Measurements from ENCODE around the gene SLC5A4.

SLC5A4 gene

DNA sequence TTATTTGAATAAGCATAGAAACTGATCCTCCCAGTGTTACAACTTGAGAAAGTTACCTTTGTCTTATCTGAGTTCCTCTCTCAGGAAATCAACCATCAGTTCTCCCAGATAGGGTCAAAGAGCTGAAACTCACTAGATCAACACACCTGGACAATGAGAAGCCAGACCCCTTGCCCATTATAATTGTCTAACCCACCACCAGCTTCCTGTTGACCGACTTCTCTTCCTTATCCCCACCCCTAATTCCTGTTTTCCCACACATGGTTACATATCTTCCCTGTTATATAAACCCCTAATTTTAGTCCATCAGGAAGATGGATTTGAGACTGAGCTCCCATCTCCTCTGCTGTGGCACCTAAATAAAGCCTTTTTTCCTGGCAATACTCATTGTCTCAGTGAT, 6.9 kb downstream of the SLC5A4 start:
- DNase-seq (ENCODE audit: low read depth), result no peak
- TF ChIP-seq, protein P1, sequence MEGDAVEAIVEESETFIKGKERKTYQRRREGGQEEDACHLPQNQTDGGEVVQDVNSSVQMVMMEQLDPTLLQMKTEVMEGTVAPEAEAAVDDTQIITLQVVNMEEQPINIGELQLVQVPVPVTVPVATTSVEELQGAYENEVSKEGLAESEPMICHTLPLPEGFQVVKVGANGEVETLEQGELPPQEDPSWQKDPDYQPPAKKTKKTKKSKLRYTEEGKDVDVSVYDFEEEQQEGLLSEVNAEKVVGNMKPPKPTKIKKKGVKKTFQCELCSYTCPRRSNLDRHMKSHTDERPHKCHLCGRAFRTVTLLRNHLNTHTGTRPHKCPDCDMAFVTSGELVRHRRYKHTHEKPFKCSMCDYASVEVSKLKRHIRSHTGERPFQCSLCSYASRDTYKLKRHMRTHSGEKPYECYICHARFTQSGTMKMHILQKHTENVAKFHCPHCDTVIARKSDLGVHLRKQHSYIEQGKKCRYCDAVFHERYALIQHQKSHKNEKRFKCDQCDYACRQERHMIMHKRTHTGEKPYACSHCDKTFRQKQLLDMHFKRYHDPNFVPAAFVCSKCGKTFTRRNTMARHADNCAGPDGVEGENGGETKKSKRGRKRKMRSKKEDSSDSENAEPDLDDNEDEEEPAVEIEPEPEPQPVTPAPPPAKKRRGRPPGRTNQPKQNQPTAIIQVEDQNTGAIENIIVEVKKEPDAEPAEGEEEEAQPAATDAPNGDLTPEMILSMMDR (conservative IDR thresholded peaks at IDR 0.05; ENCODE audit: low read length), result no peak
- no peak overlapping the region for H3K4me3 ChIP-seq (ENCODE audit: low read length)

DNA sequence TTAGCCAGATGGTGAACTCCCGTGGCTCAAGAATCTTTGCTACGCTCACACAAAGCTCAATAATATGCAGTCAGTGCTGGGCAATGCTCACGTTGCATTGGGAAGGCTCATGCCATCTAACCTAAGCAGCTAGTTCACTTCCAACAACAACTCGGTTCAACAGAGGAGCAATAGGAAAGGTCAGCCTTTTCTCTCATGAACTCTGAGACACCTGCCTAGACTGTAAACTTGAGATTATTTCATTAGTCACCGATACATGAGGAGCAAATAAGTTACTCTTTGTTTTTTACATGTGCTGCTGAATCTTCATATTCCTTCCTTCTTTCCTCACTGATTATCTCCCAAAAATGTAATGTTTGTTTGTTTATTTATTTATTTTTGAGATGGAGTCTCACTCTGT, 9.0 kb downstream of the SLC5A4 start:
- H3K4me3 ChIP-seq (ENCODE audit: low read length), result no peak overlapping the region
- no peak for DNase-seq (ENCODE audit: low read depth)
- TF ChIP-seq, protein P1 (conservative IDR thresholded peaks at IDR 0.05; ENCODE audit: low read length), result no peak

DNA sequence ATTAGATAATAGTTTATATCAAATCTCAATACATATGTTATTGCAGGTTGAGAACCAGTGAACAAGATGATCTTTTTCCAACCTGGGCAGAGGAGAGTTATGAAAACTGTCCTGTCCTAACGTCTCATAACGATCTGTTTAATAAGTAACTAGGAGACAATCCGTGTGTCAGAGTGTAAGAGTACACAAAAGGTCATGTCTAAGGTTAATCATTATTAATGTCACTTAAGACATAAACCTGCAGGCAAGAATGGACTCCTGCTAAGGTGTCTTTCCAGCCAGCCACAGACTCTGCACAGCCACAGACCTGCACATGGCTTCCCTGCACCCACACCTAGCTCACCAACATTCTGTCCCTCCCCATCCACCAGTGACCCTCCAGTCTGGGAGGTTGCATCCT, 10.1 kb downstream of the SLC5A4 start:
- TF ChIP-seq, protein P1 (conservative IDR thresholded peaks at IDR 0.05; ENCODE audit: low read length), result no peak
- no peak overlapping the region for H3K4me3 ChIP-seq (ENCODE audit: low read length)
- no peak for DNase-seq (ENCODE audit: low read depth)

GRCh38 chr22:32244547-32244946, 10.6 kb downstream of the SLC5A4 start:
- DNase-seq (ENCODE audit: low read depth), result no peak
- H3K4me3 ChIP-seq (ENCODE audit: low read length), result no peak overlapping the region
- TF ChIP-seq, protein P1 (conservative IDR thresholded peaks at IDR 0.05; ENCODE audit: low read length), result no peak

DNA sequence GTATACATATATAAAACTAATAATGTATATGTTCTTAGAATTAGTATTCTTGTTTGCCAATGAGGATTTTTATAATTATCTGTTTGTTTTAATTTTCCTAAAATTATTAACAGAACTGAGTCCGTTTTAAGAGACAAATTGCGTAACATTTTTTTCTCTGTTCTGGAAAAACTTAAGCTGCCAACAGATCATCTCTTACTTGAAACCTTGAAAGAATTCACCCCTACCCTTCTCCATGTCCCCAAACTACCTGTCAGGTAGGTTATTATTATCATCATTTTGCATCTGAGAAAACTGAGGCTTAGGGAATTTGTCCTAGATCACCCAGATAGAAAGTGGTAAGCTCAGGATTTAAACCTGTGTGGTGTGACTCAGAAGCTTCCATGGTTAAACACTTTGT, 14.7 kb downstream of the SLC5A4 start:
- DNase-seq (ENCODE audit: low read depth), result no peak
- no peak overlapping the region for H3K4me3 ChIP-seq (ENCODE audit: low read length)
- TF ChIP-seq, protein P1 (conservative IDR thresholded peaks at IDR 0.05; ENCODE audit: low read length), result no peak

DNA sequence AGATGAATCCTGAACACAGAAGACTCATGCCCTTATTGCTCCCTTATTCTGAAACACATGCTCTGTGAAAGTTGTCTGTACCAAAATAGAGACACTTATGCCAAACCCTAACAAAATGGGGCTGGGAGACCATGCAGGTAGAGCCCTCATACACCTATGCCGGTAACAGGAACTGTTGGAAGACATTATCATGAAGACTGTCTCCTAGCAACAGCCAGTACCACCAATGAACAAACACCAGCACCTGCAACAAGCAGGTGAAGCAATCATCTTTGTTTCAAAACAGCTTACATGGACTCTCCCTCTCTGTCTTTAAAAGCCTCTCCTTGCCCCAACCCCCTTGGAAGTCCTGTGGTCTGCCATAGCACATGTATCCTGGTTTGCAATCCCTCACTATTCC, 17.2 kb downstream of the SLC5A4 start:
- TF ChIP-seq, protein P1 (conservative IDR thresholded peaks at IDR 0.05; ENCODE audit: low read length), result no peak
- no peak for DNase-seq (ENCODE audit: low read depth)

DNA sequence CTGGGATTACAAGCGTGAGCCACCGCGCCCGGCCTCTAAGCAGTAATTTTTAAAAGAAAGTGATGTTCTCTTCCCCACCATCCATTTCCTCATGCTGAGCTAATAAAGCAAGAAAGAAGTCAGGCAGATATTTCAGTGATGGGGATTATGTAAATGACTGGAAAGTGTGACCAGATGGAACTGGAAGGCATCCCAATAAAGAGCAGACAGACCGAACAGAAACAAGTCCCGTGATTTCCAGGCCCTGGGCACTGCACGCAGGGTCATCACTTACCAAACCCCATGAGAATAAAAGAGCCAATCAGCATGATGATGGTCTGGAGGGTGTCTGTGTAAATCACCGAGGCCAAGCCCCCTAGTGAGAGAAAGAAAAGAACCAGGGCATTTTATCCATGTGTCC, 18.2 kb downstream of the SLC5A4 start:
- TF ChIP-seq, protein P1 (conservative IDR thresholded peaks at IDR 0.05; ENCODE audit: low read length), result no peak
- DNase-seq (ENCODE audit: low read depth), result no peak

More for the DNA sequence above, 17.2 kb downstream of the SLC5A4 start:
- H3K4me3 ChIP-seq (ENCODE audit: low read length), result no peak overlapping the region

More for the DNA sequence above, 18.2 kb downstream of the SLC5A4 start:
- H3K4me3 ChIP-seq (ENCODE audit: low read length), result no peak overlapping the region

All from AG10803 (cell line).